ENCODE results near the gene LGR5. TPM values are rescaled to one million over a fixed set of nuclear protein-coding genes. Genes with fewer than 3 reads are reported as not detected.

Gene LGR5
- total and polyA plus RNA-seq, 2 of the 4 experiments (the other 2 are of a cell fraction): not detected

DNA sequence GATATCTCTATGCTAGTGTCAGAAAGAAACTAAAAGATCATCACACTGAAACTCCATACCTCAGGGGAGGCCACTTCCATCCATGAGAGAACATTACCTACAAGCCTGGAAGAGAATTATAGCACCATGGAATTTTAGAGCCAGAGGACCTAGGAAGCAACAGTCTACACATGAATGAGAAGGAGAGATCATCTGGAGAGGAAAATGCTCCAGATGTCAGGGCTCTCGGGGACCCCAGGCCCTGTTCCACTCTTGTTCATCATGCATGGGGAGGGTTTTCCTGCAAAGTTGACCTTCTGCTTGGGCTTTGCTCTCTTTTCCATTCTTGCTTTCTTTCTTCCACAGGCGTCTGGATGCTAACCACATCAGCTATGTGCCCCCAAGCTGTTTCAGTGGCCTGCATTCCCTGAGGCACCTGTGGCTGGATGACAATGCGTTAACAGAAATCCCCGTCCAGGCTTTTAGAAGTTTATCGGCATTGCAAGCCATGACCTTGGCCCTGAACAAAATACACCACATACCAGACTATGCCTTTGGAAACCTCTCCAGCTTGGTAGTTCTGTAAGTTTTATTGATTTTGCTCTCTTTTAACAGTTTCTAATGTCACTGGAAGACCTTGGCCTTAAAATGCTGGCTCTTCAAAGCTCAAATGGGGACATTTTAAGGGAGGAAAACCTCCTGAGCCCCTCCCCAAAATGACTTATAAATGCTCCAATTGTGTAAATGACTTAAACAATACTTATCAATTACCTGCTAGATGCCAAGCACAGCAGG, 113.3 kb downstream of the LGR5 start:
- Histone ChIP-seq H2BK15ac (ENCODE audit: low read depth, low read length) (no peak overlapping the region), H3K9ac (ENCODE audit: low read depth, low read length) (no peak overlapping the region), H3K18ac (ENCODE audit: low read depth, low read length) (no peak overlapping the region), H4K8ac (ENCODE audit: low read depth in 2 of 2, low read length in 2 of 2) (no peak overlapping the region), H3K14ac (replicated peaks; ENCODE audit: low read depth, low read length) (no peak overlapping the region), H3K27ac (ENCODE audit: insufficient read depth, low read length) (no peak overlapping the region), H3K56ac (ENCODE audit: extremely low read depth, insufficient read depth, low read length) (no peak overlapping the region), H2AK9ac (replicated peaks; ENCODE audit: low read depth, low read length, poor library complexity) (no peak overlapping the region), H2BK20ac (ENCODE audit: low read depth, low read length) (no peak overlapping the region), H4K5ac (ENCODE audit: low read depth, low read length) (no peak overlapping the region), H4K20me1 (ENCODE audit: insufficient read depth, low read length) (no peaks in the 10 kb centered on the region), H2AFZ (replicated peaks; ENCODE audit: low read length, poor library complexity) (no peak overlapping the region), H3K4me3 (ENCODE audit: insufficient read depth, low read depth, low read length) (no peak overlapping the region), H3K9me1 (ENCODE audit: insufficient read depth, low read length) (no peaks in the 10 kb centered on the region; the same call in 1 of the 2 replicates), H3K27me3 (ENCODE audit: control insufficient read depth, insufficient read depth, low read length) (no peaks in the 10 kb centered on the region), H2BK5ac (ENCODE audit: low read depth, low read length, poor library complexity, severe bottlenecking) (no peak overlapping the region), H3K4me1 (ENCODE audit: control insufficient read depth, insufficient read depth, low read length) (no peaks in the 10 kb centered on the region), H2AK5ac (ENCODE audit: low read depth, low read length) (no peak overlapping the region), H4K91ac (ENCODE audit: insufficient read depth, low read depth, low read length) (no peak overlapping the region), H3K4ac (ENCODE audit: low read depth, low read length) (no peak overlapping the region), H3K79me1 (ENCODE audit: low read depth in 1 of 2, low read length in 2 of 2) (no peaks in the 10 kb centered on the region), H2BK120ac (ENCODE audit: low read depth, low read length) (no peak overlapping the region), H3K4me2 (ENCODE audit: low read depth, low read length) (no peak overlapping the region), H3K9me3 (ENCODE audit: control insufficient read depth, insufficient read depth, low read length) (no peaks in the 10 kb centered on the region), H3K36me3 (ENCODE audit: control insufficient read depth, insufficient read depth, low read length) (no peaks in the 10 kb centered on the region), H3K23ac (ENCODE audit: low read depth, low read length) (no peak overlapping the region)
- in situ Hi-C loops (cut with MboI; ENCODE audit: low sequenced_read_pairs): no loop called here
- ATAC-seq (ENCODE audit: low read depth) (no peak), DNase-seq (no peak)
- TF ChIP-seq RFX5 (IDR thresholded peaks at IDR 0.05; ENCODE audit: low read depth, low read length): no peak
- no peak for TF ChIP-seq FOS (IDR thresholded peaks at IDR 0.05; ENCODE audit: low read depth, low read length)
- no peak for TF ChIP-seq MAFK (IDR thresholded peaks at IDR 0.05; ENCODE audit: low read depth, low read length)
- TF ChIP-seq MAZ (IDR thresholded peaks at IDR 0.05; ENCODE audit: borderline replicate concordance, low read depth, low read length): no peak
- TF ChIP-seq, protein P1, sequence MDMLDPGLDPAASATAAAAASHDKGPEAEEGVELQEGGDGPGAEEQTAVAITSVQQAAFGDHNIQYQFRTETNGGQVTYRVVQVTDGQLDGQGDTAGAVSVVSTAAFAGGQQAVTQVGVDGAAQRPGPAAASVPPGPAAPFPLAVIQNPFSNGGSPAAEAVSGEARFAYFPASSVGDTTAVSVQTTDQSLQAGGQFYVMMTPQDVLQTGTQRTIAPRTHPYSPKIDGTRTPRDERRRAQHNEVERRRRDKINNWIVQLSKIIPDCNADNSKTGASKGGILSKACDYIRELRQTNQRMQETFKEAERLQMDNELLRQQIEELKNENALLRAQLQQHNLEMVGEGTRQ (IDR thresholded peaks at IDR 0.05; ENCODE audit: low read depth, low read length): no peak
- TF ChIP-seq, protein P2, sequence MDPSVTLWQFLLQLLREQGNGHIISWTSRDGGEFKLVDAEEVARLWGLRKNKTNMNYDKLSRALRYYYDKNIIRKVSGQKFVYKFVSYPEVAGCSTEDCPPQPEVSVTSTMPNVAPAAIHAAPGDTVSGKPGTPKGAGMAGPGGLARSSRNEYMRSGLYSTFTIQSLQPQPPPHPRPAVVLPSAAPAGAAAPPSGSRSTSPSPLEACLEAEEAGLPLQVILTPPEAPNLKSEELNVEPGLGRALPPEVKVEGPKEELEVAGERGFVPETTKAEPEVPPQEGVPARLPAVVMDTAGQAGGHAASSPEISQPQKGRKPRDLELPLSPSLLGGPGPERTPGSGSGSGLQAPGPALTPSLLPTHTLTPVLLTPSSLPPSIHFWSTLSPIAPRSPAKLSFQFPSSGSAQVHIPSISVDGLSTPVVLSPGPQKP (IDR thresholded peaks at IDR 0.05; ENCODE audit: borderline replicate concordance, low read depth, low read length): no peak
- TF ChIP-seq NFE2L2 (IDR thresholded peaks at IDR 0.05; ENCODE audit: low read depth, low read length): no peak
- TF ChIP-seq RCOR1 (IDR thresholded peaks at IDR 0.05; ENCODE audit: insufficient replicate concordance, low read length): no peak
- ChIA-PET POLR2A (ENCODE audit: unreplicated experiment) (no interaction called here), CTCF (interaction anchor here (0.6 kb wide), 3 partner anchors 41 to 835 kb away, joined by 3 read pairs; no protein-coding TSS in a partner anchor)
- no TSS peak for BruUV-seq (replicated peaks)
- intact Hi-C loops (cut with micrococcal nuclease): loop anchor here (10.0 kb wide), 1 partner anchor 192 kb away; no protein-coding TSS in a partner anchor
- WGBS, 2 experiments (ENCODE audit: extremely low coverage in 2 of 2, insufficient read length in 1 of 2): 89% methylated on average over 1 of the region's 5 CpGs; no CpG with 5 or more reads in 1 of the 2 experiments
- dilution Hi-C loops (cut with HindIII; ENCODE audit: low sequenced_read_pairs, unreplicated experiment): no loop called here

Measured in IMR-90 (cell line).